Activated CD4-positive, alpha-beta T cell treated with anti-CD3 and anti-CD28 coated beads, Interleukin-2, amount 10 ng/mL, durations not matched to agents 24 days and 14 days (primary cell): ENCODE measurements around the gene PTPRT. TPM values are rescaled to one million over a fixed set of nuclear protein-coding genes. Genes with fewer than 3 reads are reported as not detected.
"Not testable (repeated sequence)": the region's sequence is repeated elsewhere in the genome, so short reads cannot be mapped to it uniquely, and the experiment has no call there.

Experiments
- DNase-seq: peaks from one replicate; pipeline ENCODE4 v3.0.0; 2022
- H3K27ac Mint-ChIP-seq: one replicate; pipeline ENCODE4 v1.8.0; 2022; ENCODE audit warnings: mild to moderate bottlenecking, mixed read lengths
- H3K27me3 Mint-ChIP-seq: one replicate; pipeline ENCODE4 v1.8.0; 2022; ENCODE audit warnings: mixed read lengths
- H3K36me3 Mint-ChIP-seq: one replicate; pipeline ENCODE4 v1.8.0; 2022; ENCODE audit warnings: low read depth, mild to moderate bottlenecking, mixed read lengths
- H3K4me1 Mint-ChIP-seq: one replicate; pipeline ENCODE4 v1.8.0; 2021; ENCODE audit warnings: mixed read lengths
- H3K4me3 Mint-ChIP-seq: one replicate; pipeline ENCODE4 v1.8.0; 2022; ENCODE audit warnings: mild to moderate bottlenecking, moderate library complexity, mixed read lengths
- H3K9me3 Mint-ChIP-seq: one replicate; pipeline ENCODE4 v1.8.0; 2021; ENCODE audit warnings: mixed read lengths
- intact Hi-C: fragments of 100-400 bp; cut with micrococcal nuclease; formaldehyde crosslinking; loops from one replicate; pipeline ENCODE4 v1.15.1; 2023
- total RNA-seq: library from RNA; stranded (reverse); gene quantifications from 2 replicates; pipeline ENCODE4 v1.2.3, GENCODE V29; 2022

Gene PTPRT
- total RNA-seq, 1 donor from 2014 or later: not detected

GRCh38 chr20:42901689-42902440 is 287.8 kb downstream of the PTPRT start:
- intact Hi-C loops: no loop called here
- no peaks in the 10 kb centered on the region for H3K9me3 Mint-ChIP-seq
- no peak overlapping the region for H3K4me3 Mint-ChIP-seq
- no peaks in the 10 kb centered on the region for H3K36me3 Mint-ChIP-seq
- DNase-seq: no peak
- no peaks in the 10 kb centered on the region for H3K27me3 Mint-ChIP-seq
- no peaks in the 10 kb centered on the region for H3K4me1 Mint-ChIP-seq
- no peak overlapping the region for H3K27ac Mint-ChIP-seq

GRCh38 chr20:42900764-42901163 is 288.9 kb downstream of the PTPRT start:
- H3K4me1 Mint-ChIP-seq, intact Hi-C loops, H3K4me3 Mint-ChIP-seq, H3K27me3 Mint-ChIP-seq, H3K36me3 Mint-ChIP-seq, H3K9me3 Mint-ChIP-seq, DNase-seq, H3K27ac Mint-ChIP-seq: not testable (repeated sequence)

DNA sequence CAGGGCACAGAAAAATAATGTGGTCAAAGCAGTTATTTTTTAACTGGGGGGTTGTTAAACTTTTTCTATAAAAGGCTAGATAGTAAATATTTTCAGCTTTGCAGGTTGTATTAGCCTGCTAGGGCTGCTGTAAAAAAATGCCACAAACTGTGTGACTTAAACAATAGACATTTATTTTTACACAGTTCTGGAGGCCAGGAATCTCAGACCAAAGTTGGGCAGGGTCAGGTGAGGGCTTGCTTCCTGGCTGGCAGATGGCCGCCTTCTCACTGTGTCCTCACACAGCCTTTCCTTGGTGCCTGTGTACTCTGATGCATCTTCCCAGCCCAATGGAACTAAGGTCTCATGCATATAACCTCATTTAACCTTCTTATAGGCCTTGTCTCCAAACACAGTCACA is 294.7 kb downstream of the PTPRT start:
- Mint-ChIP-seq H3K27ac (no peak overlapping the region), H3K9me3 (peaks cover 14% of the 10 kb centered on the region), H3K27me3 (no peaks in the 10 kb centered on the region), H3K4me3 (no peak overlapping the region), H3K4me1 (no peaks in the 10 kb centered on the region), H3K36me3 (no peaks in the 10 kb centered on the region)
- no peak for DNase-seq
- intact Hi-C loops: no loop called here

DNA sequence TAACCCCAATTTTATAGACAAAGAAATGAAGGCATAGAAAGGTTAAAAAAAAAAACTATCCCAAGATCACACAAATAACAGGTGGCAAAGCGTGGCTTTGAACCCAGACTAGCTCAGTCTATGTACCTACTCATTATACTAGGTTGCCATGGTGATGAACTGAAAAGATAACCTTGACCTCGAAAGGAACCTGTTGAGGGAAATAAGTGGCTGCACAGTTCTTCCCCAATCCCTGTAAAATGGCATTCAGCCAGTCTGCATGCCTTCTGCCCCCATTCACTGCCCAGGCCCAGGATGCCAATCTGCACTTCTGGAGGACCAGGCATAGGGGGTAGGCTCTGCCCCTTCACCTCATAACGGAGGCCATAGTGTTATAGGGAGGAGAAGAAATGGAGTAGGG is 295.2 kb downstream of the PTPRT start:
- H3K4me1 Mint-ChIP-seq: no peaks in the 10 kb centered on the region
- no peak overlapping the region for H3K4me3 Mint-ChIP-seq
- no peak for DNase-seq
- H3K27ac Mint-ChIP-seq: no peak overlapping the region
- intact Hi-C loops: no loop called here
- H3K36me3 Mint-ChIP-seq: no peaks in the 10 kb centered on the region
- H3K9me3 Mint-ChIP-seq: peaks cover 14% of the 10 kb centered on the region
- H3K27me3 Mint-ChIP-seq: no peaks in the 10 kb centered on the region

DNA sequence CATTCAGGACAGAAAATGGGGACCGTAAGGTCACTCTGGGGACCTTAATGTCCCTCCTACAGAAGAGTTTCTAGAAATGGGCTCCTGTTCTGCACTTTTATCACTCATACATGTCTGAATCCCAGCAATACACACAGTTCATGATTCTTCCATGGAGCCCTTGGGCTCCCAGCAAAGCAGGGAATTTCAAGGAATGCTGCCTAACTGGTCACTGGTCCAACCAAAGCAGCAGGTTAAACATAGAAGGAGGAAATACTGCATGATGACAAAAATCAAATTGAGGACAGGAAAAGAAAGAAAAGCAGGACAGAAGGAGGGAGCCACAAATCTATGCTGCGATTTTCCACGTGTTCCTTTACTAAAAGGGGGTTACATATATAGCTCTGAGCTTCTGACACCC is 300.2 kb downstream of the PTPRT start:
- H3K27ac Mint-ChIP-seq: no peak overlapping the region
- intact Hi-C loops: no loop called here
- no peaks in the 10 kb centered on the region for H3K27me3 Mint-ChIP-seq
- no peak overlapping the region for H3K4me3 Mint-ChIP-seq
- peaks cover 14% of the 10 kb centered on the region for H3K9me3 Mint-ChIP-seq
- no peak for DNase-seq
- H3K4me1 Mint-ChIP-seq: no peaks in the 10 kb centered on the region
- no peaks in the 10 kb centered on the region for H3K36me3 Mint-ChIP-seq

GRCh38 chr20:42887281-42887680 is 302.4 kb downstream of the PTPRT start:
- no peak for DNase-seq
- Mint-ChIP-seq H3K36me3 (no peaks in the 10 kb centered on the region), H3K4me3 (no peak overlapping the region), H3K9me3 (peaks cover 13% of the 10 kb centered on the region), H3K27me3 (no peaks in the 10 kb centered on the region), H3K4me1 (no peaks in the 10 kb centered on the region), H3K27ac (no peak overlapping the region)
- intact Hi-C loops: no loop called here

DNA sequence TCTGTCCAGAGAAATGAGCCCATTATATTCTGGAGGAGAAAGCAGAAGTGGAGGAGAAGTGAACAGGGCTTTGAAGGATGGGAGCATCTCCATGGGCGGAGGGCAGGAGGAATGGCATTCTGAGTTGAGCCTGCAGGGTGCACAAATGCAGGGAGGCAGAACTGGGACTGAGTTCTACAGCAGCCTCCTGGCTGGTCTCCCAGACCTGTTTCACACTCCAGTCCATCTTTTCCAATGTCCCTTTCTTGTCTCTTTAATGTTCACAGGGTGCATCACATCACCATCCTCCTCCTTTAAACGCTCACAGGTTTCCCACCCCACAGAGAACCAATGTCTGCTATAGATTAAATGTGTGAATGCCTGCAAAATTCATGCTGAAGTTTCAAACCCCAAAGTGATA is 302.9 kb downstream of the PTPRT start:
- H3K4me1 Mint-ChIP-seq: no peaks in the 10 kb centered on the region
- no peak for DNase-seq
- no peak overlapping the region for H3K27ac Mint-ChIP-seq
- no peak overlapping the region for H3K4me3 Mint-ChIP-seq
- intact Hi-C loops: no loop called here
- H3K36me3 Mint-ChIP-seq: no peaks in the 10 kb centered on the region
- no peaks in the 10 kb centered on the region for H3K27me3 Mint-ChIP-seq
- peaks cover 13% of the 10 kb centered on the region for H3K9me3 Mint-ChIP-seq

DNA sequence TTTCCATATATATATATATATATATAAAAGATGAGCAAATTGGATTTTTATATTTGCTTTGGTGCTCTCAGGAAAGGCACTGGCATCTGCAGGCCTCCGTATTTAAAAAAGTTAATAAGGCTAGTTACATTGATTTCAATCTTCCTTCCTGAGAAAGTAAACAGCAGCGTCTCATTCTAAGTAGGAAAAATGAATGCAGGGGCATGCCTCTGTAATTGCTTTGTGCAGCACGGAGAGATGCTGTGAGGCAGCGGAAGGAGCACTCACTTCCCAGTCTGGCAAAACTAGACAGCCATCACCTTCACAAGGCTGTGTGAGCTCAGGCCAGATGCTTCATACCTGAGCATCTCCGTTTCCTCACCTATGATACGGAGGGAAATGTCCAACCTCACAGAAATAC is 303.7 kb downstream of the PTPRT start:
- peaks cover 5% of the 10 kb centered on the region for H3K9me3 Mint-ChIP-seq
- H3K36me3 Mint-ChIP-seq: no peaks in the 10 kb centered on the region
- no peaks in the 10 kb centered on the region for H3K27me3 Mint-ChIP-seq
- no peaks in the 10 kb centered on the region for H3K4me1 Mint-ChIP-seq
- no peak overlapping the region for H3K27ac Mint-ChIP-seq
- DNase-seq: no peak
- intact Hi-C loops: no loop called here
- H3K4me3 Mint-ChIP-seq: no peak overlapping the region

DNA sequence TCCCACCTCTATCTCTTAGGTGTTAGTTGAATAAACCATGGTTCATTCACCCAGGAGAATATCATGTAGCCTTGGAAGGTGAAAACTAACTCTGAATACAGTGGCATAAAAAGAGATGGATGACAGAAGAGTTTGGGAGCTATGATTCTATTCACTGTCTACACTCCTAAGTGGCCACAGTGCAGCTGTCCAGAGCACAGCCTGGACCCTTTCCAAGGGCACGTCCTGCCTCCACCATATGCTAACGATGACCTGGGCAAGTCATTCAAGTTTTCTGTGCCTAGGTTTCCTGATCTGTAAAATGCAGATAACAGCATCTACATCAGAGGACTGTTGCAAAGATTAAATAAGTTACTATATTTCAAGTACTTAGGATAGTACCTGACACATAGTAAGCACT is 314.1 kb downstream of the PTPRT start:
- Mint-ChIP-seq H3K27ac (no peak overlapping the region), H3K4me3 (no peak overlapping the region), H3K9me3 (no peaks in the 10 kb centered on the region), H3K36me3 (no peaks in the 10 kb centered on the region), H3K27me3 (no peaks in the 10 kb centered on the region), H3K4me1 (no peaks in the 10 kb centered on the region)
- intact Hi-C loops: no loop called here
- DNase-seq: no peak

DNA sequence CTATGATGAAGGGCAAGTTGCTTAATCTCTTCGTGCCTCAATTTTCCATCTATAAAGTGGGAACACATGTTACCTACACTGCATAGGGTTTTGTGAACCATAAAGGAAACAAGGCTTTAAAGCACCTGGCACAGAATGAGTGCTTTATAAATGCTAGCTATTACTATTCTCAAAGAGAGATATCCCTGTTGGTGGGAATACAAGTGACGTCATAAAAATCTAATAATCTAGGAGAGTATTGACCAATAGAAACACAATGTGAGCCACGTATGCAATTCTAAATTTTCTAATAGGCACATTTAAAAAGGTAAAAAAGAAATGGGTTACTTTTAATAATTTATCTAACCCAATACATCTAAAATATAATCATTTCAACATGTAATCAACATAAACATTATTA is 316.4 kb downstream of the PTPRT start:
- no peaks in the 10 kb centered on the region for H3K27me3 Mint-ChIP-seq
- H3K4me1 Mint-ChIP-seq: no peaks in the 10 kb centered on the region
- intact Hi-C loops: no loop called here
- H3K9me3 Mint-ChIP-seq: no peaks in the 10 kb centered on the region
- DNase-seq: no peak
- H3K36me3 Mint-ChIP-seq: no peaks in the 10 kb centered on the region
- no peak overlapping the region for H3K4me3 Mint-ChIP-seq
- H3K27ac Mint-ChIP-seq: no peak overlapping the region

- no peaks in the 10 kb centered on the region for H3K4me1 Mint-ChIP-seq
- H3K27ac Mint-ChIP-seq: no peak overlapping the region
- intact Hi-C loops: no loop called here
- no peaks in the 10 kb centered on the region for H3K9me3 Mint-ChIP-seq
- no peak for DNase-seq
- no peaks in the 10 kb centered on the region for H3K27me3 Mint-ChIP-seq
- no peaks in the 10 kb centered on the region for H3K36me3 Mint-ChIP-seq
- H3K4me3 Mint-ChIP-seq: no peak overlapping the region
These were observed 325.6 kb downstream of the PTPRT start for GRCh38 chr20:42864116-42864515.

- no peaks in the 10 kb centered on the region for H3K36me3 Mint-ChIP-seq
- no peaks in the 10 kb centered on the region for H3K9me3 Mint-ChIP-seq
- H3K27me3 Mint-ChIP-seq: no peaks in the 10 kb centered on the region
- H3K4me1 Mint-ChIP-seq: no peaks in the 10 kb centered on the region
- no peak overlapping the region for H3K4me3 Mint-ChIP-seq
- DNase-seq: no peak
- intact Hi-C loops: no loop called here
- no peak overlapping the region for H3K27ac Mint-ChIP-seq
These were observed 327.3 kb downstream of the PTPRT start for GRCh38 chr20:42862446-42862845.

DNA sequence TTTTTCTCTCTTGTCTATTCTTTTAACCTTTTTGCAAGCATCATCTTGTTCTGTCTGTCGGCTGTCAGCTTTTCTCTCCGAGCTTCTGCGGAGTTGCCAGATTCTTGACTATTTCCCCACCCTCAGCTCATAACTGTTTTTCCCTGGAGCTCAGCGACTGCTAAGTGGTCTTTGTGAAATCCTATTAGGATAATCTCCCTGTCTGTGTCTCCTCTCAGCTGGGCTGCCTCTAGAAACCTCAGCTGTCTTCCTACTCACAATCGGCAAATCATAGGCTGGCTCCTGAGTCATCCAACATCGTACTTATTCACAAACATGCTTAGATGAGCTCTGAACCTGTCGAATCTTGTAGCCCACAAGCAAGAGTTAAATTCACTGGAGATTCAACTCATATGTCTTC is 332.3 kb downstream of the PTPRT start:
- no peak overlapping the region for H3K27ac Mint-ChIP-seq
- no peak for DNase-seq
- no peaks in the 10 kb centered on the region for H3K4me1 Mint-ChIP-seq
- H3K27me3 Mint-ChIP-seq: no peaks in the 10 kb centered on the region
- no peak overlapping the region for H3K4me3 Mint-ChIP-seq
- intact Hi-C loops: no loop called here
- H3K9me3 Mint-ChIP-seq: no peaks in the 10 kb centered on the region
- no peaks in the 10 kb centered on the region for H3K36me3 Mint-ChIP-seq

- Mint-ChIP-seq H3K9me3 (no peaks in the 10 kb centered on the region), H3K36me3 (no peaks in the 10 kb centered on the region), H3K4me3 (no peak overlapping the region), H3K27ac (no peak overlapping the region), H3K27me3 (no peaks in the 10 kb centered on the region), H3K4me1 (no peaks in the 10 kb centered on the region)
- DNase-seq: no peak
- intact Hi-C loops: no loop called here
These were observed 333.8 kb downstream of the PTPRT start for GRCh38 chr20:42855896-42856295.

GRCh38 chr20:42852691-42853090 is 337.0 kb downstream of the PTPRT start:
- no peaks in the 10 kb centered on the region for H3K36me3 Mint-ChIP-seq
- H3K27me3 Mint-ChIP-seq: no peaks in the 10 kb centered on the region
- no peaks in the 10 kb centered on the region for H3K9me3 Mint-ChIP-seq
- no peak overlapping the region for H3K27ac Mint-ChIP-seq
- DNase-seq: no peak
- H3K4me3 Mint-ChIP-seq: no peak overlapping the region
- H3K4me1 Mint-ChIP-seq: no peaks in the 10 kb centered on the region
- intact Hi-C loops: no loop called here
